ENCODE results near the gene RAPGEF3. TPM values are rescaled to one million over a fixed set of nuclear protein-coding genes. Genes with fewer than 3 reads are reported as not detected.

RAPGEF3 gene
- total and polyA plus RNA-seq, 2 of the 13 experiments (the other 11 are each of a cell fraction or from before 2014, with no cell fraction given): 0.07 TPM

- Histone ChIP-seq H3K27me3 (ENCODE audit: control insufficient read depth in 1 of 2, insufficient read depth in 2 of 2, low read length in 2 of 2) (peaks cover 4 to 41% of the 10 kb centered on the region in 2 experiments; a peak in 3 of 5 replicates), H4K20me1 (ENCODE audit: insufficient read depth, low read length) (no peaks in the 10 kb centered on the region), H3K4me3 (replicated peaks in 1 of 3; ENCODE audit: insufficient read depth in 1 of 3, low read depth in 2 of 3, low read length in 3 of 3) (no peak overlapping the region), H3K9me3 (ENCODE audit: low read length) (no peaks in the 10 kb centered on the region), H3K9ac (ENCODE audit: insufficient read depth, low read depth, low read length) (no peak overlapping the region), H3K4me2 (ENCODE audit: low read depth, low read length) (no peak overlapping the region), H3K36me3 (replicated peaks in 1 of 2; ENCODE audit: control insufficient read depth in 1 of 2, insufficient read depth in 2 of 2, low read length in 2 of 2) (no peaks in the 10 kb centered on the region), H3K4me1 (ENCODE audit: insufficient read depth, low read length) (peaks cover 35% of the 10 kb centered on the region), H3K27ac (ENCODE audit: extremely low read length, insufficient read depth, low read length) (no peak overlapping the region), H2AFZ (ENCODE audit: low read length) (no peak overlapping the region), H3K79me2 (ENCODE audit: insufficient read depth, low read length) (no peaks in the 10 kb centered on the region)
- in situ Hi-C loops (cut with HindIII; ENCODE audit: extremely low pct_ligation_motif_present, low pct_unique_long_range_greater_than_20kb) (no loop called here), intact Hi-C loops (cut with micrococcal nuclease; ENCODE audit: unreplicated experiment) (no loop called here)
- ChIA-PET POLR2A (no interaction called here), CTCF (ENCODE audit: low intra/inter-chr PET ratio, low total read pairs) (no interaction called here)
- BruUV-seq (replicated peaks): no TSS peak
- DNase-seq (ENCODE audit: low spot score): no peak
- WGBS (ENCODE audit: low lambda C conversion rate): 58% methylated on average over 2 of the region's 3 CpGs
- ATAC-seq: no peak
- TF ChIP-seq ZNF234 (CRISPR knock-in tag; conservative IDR thresholded peaks at IDR 0.05) (no peak), ZNF781 (CRISPR knock-in tag; IDR thresholded peaks at IDR 0.05; ENCODE audit: borderline replicate concordance, not compliant biosample characterization) (no peak), ZNF382 (CRISPR knock-in tag; IDR thresholded peaks at IDR 0.05; ENCODE audit: borderline replicate concordance) (no peak), ATF6 (CRISPR knock-in tag; conservative IDR thresholded peaks at IDR 0.05) (no peak), ZNF260 (CRISPR knock-in tag; IDR thresholded peaks at IDR 0.05; ENCODE audit: borderline replicate concordance, low read depth) (no peak), RBM39 (IDR thresholded peaks at IDR 0.05; ENCODE audit: low read depth, low read length, poor library complexity, severe bottlenecking) (no peak), THAP7 (CRISPR knock-in tag; IDR thresholded peaks at IDR 0.05) (no peak), ZNF605 (CRISPR knock-in tag; IDR thresholded peaks at IDR 0.05) (no peak), E2F2 (CRISPR knock-in tag; IDR thresholded peaks at IDR 0.05; ENCODE audit: borderline replicate concordance) (no peak), SIN3A (IDR thresholded peaks at IDR 0.05; ENCODE audit: borderline replicate concordance, low read depth, low read length) (no peak), ZNF761 (CRISPR knock-in tag; conservative IDR thresholded peaks at IDR 0.05) (no peak), FOXC1 (CRISPR knock-in tag; IDR thresholded peaks at IDR 0.05; ENCODE audit: borderline replicate concordance) (no peak), ZFAT (CRISPR knock-in tag; conservative IDR thresholded peaks at IDR 0.05) (no peak), XBP1 (CRISPR knock-in tag; IDR thresholded peaks at IDR 0.05) (no peak), SRF (IDR thresholded peaks at IDR 0.05; ENCODE audit: low read depth, low read length) (no peak), ZNF652 (CRISPR knock-in tag; IDR thresholded peaks at IDR 0.05; ENCODE audit: borderline replicate concordance, low read depth) (no peak)
- FAIRE-seq: no peak
Observed at GRCh38 chr12:47754881-47755280, 3.8 kb downstream of the RAPGEF3 start.
